ENCODE measurements around the gene MAP7D2.

Gene MAP7D2

GRCh38 chrX:19964017-19964710 lies 152.5 kb downstream of the MAP7D2 start:
- no peak for DNase-seq

GRCh38 chrX:19960913-19961312 lies 155.8 kb downstream of the MAP7D2 start:
- no peak for DNase-seq

GRCh38 chrX:19958552-19959486 lies 157.9 kb downstream of the MAP7D2 start:
- no peak for DNase-seq

- DNase-seq: no peak
Observed at GRCh38 chrX:19956923-19957322, 159.8 kb downstream of the MAP7D2 start.

Measured in SW 1271 (cell line).